Sigmoid colon (tissue), 7 donors: Measurements from ENCODE around the gene CNOT6. TPM values are rescaled to one million over a fixed set of nuclear protein-coding genes. Genes with fewer than 3 reads are reported as not detected.
A peak's percentile ranks its signal among the peaks of the same experiment; 100 is the strongest.

ENCODE experiments used
- DNase-seq: peaks from one replicate; pipeline ENCODE4 v3.0.0-alpha.2; 2019
- H3K27ac ChIP-seq, 4 donors: fragments of 200-600 bp; sonication (generic); one replicate each; pipeline ENCODE4 v1.5.1; 2016 to 2019; ENCODE audit warnings: mild to moderate bottlenecking in 1 of 4
- H3K27me3 ChIP-seq, 3 donors: fragments of 200-600 bp; sonication (generic); one replicate each; pipeline ENCODE4 v1.5.1; 2019; ENCODE audit warnings: mild to moderate bottlenecking in 1 of 3
- H3K36me3 ChIP-seq, 4 donors: fragments of 200-600 bp; sonication (generic); one replicate each; pipeline ENCODE4 v1.5.1; 2016 to 2019
- H3K4me1 ChIP-seq, 4 donors: fragments of 200-600 bp; sonication (generic); one replicate each; pipeline ENCODE4 v1.5.1; 2017 to 2019
- H3K4me3 ChIP-seq, 4 donors: fragments of 200-600 bp; sonication (generic); one replicate each; pipeline ENCODE4 v1.5.1; 2017 to 2019; ENCODE audit warnings: mild to moderate bottlenecking in 2 of 4, moderate library complexity in 1 of 4
- H3K9me3 ChIP-seq, 4 donors: fragments of 200-600 bp in 3 of 4; sonication (generic) in 3 of 4; one replicate each; pipeline versions ENCODE4 v1.5.1 to v1.6.1; 2013 to 2019
- EP300 ChIP-seq, 4 donors: sonication (generic); formaldehyde crosslinking; IDR thresholded peaks; one replicate each; pipeline ENCODE4 v1.6.1; 2017; ENCODE audit warnings: antibody characterized with exemption in 4 of 4
- POLR2A ChIP-seq, 2 donors: fragments of 450-650 bp; IDR thresholded peaks; one replicate each; pipeline ENCODE4 v1.6.1; 2016; ENCODE audit warnings: antibody characterized with exemption in 2 of 2, mild to moderate bottlenecking in 2 of 2, moderate library complexity in 2 of 2
- POLR2AphosphoS5 ChIP-seq, 4 donors: sonication (generic); formaldehyde crosslinking; IDR thresholded peaks; one replicate each; pipeline ENCODE4 v1.6.1; 2017; ENCODE audit warnings: antibody characterized with exemption in 4 of 4
- WGBS, 2 donors: extraction: QIAGEN DNeasy Blood & Tissue Kit; methylation state at CpG; one replicate each; pipeline ENCODE4 v1.1.7; 2013; 5-methylcytosine and 5-hydroxymethylcytosine counted together
- intact Hi-C: fragments of 100-400 bp; cut with DNase I; formaldehyde crosslinking; loops from one replicate; pipeline ENCODE4 v1.15.1; 2023
- polyA plus RNA-seq, 3 donors: library from polyadenylated mRNA; stranded (reverse); fragments of 200-250 nt; gene quantifications; one replicate each; pipeline ENCODE4 v1.2.3, GENCODE V29; 2013
- total RNA-seq, 4 donors: library from RNA; depleted of rRNA; stranded (reverse); fragments of >200 nt; gene quantifications; one replicate each; pipeline ENCODE4 v1.1.0, GENCODE V29; 2016
- TF ChIP-seq, protein P1 (sequence below), 4 experiments: fragments of 450-650 bp in 3 of 4; fragments of 200-600 bp in 1 of 4; IDR thresholded peaks; one replicate each; pipeline ENCODE4 v1.5.1; 2016 to 2019; ENCODE audit warnings: antibody characterized with exemption in 4 of 4, mild to moderate bottlenecking in 3 of 4, moderate library complexity in 2 of 4
- donor health status: healthy with polysubstance abuse.
- donor health status: Bipolar disorder and iron deficiency.
- donor health status: healthy.

CNOT6 gene
- total and polyA plus RNA-seq, 7 donors: 7.2 to 21.8 (median 16.0) TPM

DNA sequence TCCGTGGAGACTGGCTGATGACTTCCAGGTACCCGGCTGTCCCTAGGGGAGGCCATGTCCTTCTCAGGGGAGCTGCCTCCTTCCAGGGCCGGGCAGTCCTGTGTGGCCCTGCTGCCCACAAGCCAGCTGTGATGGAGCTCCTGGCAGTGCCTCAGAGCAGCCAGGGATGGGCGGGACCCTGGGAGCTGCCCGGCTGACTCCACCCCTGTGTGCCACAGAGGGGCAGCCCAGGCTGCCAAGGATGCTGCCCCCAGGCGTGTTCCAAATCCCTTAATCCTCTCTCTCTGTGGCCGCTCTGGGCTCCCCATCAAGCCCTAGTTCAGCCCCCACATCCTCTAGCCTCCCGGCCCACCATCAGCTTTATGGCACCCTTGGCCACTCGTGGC is 104.1 kb downstream of the CNOT6 start:
- no peak for TF ChIP-seq POLR2AphosphoS5 (IDR thresholded peaks at IDR 0.05)
- TF ChIP-seq POLR2A (IDR thresholded peaks at IDR 0.05): no peak
- TF ChIP-seq EP300 (IDR thresholded peaks at IDR 0.05): no peak
- Histone ChIP-seq H3K4me3 (no peak overlapping the region), H3K36me3 (no peaks in the 10 kb centered on the region), H3K4me1 (no peaks in the 10 kb centered on the region), H3K27me3 (peaks cover 0 to 6% (median 0%) of the 10 kb centered on the region in 3 donors), H3K27ac (no peak overlapping the region), H3K9me3 (no peaks in the 10 kb centered on the region)
- whole genome bisulfite sequencing, 2 donors: 72 to 86% methylated on average over 9 of the region's 9 CpGs
- intact Hi-C loops: no loop called here
- DNase-seq: no peak

DNA sequence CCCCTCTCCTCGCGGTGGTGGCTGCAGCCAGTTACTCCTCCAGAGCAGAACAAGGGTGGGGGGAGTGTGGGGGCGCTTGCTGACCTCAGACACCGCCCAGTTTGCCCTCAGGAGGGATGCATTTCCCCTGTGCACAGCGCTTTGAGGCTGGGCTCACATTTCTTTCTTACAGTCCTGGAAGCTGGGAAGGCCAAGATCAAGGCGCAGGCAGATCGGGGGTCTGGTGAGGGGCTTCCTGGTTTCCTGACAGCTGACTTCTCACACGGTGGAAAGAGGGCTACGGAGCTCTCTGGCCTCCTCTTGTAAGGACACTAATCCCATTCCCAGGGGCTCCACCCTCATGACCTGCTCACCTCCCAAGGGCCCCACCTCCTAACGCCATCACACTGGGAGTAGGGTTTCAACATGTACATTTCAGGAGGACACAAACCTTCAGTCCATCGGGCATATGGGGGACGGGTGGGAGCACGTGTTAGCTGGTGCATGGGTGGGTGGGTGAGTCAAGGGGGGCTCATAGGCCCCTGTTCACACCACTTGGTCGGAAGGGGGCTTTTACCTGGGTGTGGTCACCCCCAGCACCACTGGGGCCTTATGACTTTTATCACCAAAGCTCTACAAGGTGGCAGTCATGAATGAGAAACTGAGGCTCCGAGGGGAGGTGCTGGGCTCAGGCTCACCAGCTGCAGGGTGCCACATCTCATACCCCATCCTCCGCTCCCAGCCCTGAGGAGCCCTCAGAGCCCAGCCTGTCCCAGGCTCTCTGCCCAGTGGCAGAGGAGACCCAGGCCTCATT is 104.8 kb downstream of the CNOT6 start:
- H3K27me3 ChIP-seq: no peaks in the 10 kb centered on the region
- H3K9me3 ChIP-seq: no peaks in the 10 kb centered on the region
- no peak overlapping the region for H3K4me3 ChIP-seq
- H3K27ac ChIP-seq: no peak overlapping the region
- WGBS, 2 donors: 87 to 90% methylated on average over 16 of the region's 16 CpGs
- H3K36me3 ChIP-seq: no peaks in the 10 kb centered on the region
- DNase-seq: peak; percentile 52
- TF ChIP-seq, protein P1, sequence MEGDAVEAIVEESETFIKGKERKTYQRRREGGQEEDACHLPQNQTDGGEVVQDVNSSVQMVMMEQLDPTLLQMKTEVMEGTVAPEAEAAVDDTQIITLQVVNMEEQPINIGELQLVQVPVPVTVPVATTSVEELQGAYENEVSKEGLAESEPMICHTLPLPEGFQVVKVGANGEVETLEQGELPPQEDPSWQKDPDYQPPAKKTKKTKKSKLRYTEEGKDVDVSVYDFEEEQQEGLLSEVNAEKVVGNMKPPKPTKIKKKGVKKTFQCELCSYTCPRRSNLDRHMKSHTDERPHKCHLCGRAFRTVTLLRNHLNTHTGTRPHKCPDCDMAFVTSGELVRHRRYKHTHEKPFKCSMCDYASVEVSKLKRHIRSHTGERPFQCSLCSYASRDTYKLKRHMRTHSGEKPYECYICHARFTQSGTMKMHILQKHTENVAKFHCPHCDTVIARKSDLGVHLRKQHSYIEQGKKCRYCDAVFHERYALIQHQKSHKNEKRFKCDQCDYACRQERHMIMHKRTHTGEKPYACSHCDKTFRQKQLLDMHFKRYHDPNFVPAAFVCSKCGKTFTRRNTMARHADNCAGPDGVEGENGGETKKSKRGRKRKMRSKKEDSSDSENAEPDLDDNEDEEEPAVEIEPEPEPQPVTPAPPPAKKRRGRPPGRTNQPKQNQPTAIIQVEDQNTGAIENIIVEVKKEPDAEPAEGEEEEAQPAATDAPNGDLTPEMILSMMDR (IDR thresholded peaks at IDR 0.05): no peak
- TF ChIP-seq POLR2A (IDR thresholded peaks at IDR 0.05): no peak
- TF ChIP-seq EP300 (IDR thresholded peaks at IDR 0.05): no peak
- no peak for TF ChIP-seq POLR2AphosphoS5 (IDR thresholded peaks at IDR 0.05)
- intact Hi-C loops: no loop called here
- H3K4me1 ChIP-seq: no peaks in the 10 kb centered on the region

DNA sequence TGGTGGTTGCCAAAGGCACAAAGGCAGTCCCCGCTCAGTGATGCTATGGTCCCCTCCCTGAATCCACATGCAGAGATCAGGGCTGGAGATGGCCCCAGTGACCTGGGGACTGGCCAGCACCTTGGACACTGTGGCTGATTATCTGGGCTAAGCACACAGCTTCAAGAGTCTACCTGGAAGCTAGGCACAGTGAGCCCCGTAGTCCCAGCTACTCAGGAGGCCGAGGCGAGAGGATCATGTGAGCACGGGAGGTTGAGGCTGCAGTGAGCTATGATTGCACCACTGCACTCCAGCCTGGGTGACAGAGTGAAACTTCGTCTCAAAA is 105.4 kb downstream of the CNOT6 start:
- no peaks in the 10 kb centered on the region for H3K4me1 ChIP-seq
- no peaks in the 10 kb centered on the region for H3K27me3 ChIP-seq
- intact Hi-C loops: no loop called here

DNA sequence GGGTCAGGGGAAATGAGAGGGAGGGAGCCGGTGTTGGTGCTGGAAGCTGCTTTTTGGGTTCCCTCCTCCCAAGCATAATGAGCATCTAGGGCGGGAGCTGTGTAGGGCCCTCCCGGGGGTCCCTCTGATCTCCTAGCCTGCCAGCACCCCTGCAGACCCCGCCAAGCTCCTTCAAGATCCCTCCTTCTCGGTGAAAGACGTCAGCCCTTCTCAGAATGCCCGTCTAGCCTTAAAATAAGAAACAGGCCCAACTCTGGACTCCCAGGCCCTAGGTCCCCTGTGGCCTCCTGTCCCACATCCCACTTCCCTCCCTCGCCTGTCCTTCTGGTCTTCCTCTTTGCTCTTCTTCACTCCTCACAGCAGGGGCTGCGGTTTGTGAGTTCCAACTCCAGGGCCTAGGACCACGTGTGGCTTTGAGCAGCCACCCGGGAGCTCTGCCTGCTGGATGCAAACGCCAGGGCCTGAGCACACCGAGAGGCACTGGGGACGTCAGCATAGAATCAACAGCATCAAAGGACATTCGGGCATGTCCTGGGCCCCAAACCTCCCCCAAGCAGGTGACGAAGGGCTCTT is 105.9 kb downstream of the CNOT6 start:
- 74 to 82% methylated on average over 16 of the region's 16 CpGs for WGBS, 2 donors
- no peaks in the 10 kb centered on the region for H3K27me3 ChIP-seq
- DNase-seq: no peak
- no peak overlapping the region for H3K4me3 ChIP-seq
- TF ChIP-seq EP300 (IDR thresholded peaks at IDR 0.05) (no peak), POLR2AphosphoS5 (IDR thresholded peaks at IDR 0.05) (no peak), POLR2A (IDR thresholded peaks at IDR 0.05) (no peak)
- TF ChIP-seq, protein P1 (IDR thresholded peaks at IDR 0.05): no peak
- no peak overlapping the region for H3K27ac ChIP-seq
- H3K36me3 ChIP-seq: no peaks in the 10 kb centered on the region
- intact Hi-C loops: no loop called here
- H3K4me1 ChIP-seq: no peaks in the 10 kb centered on the region
- no peaks in the 10 kb centered on the region for H3K9me3 ChIP-seq

More for the DNA sequence above, 105.4 kb downstream of the CNOT6 start:
- no peak for TF ChIP-seq POLR2AphosphoS5 (IDR thresholded peaks at IDR 0.05)
- 92% methylated on average over 6 of the region's 6 CpGs for WGBS, 2 donors
- no peaks in the 10 kb centered on the region for H3K9me3 ChIP-seq
- H3K36me3 ChIP-seq: no peaks in the 10 kb centered on the region
- no peak for DNase-seq
- H3K27ac ChIP-seq: no peak overlapping the region
- H3K4me3 ChIP-seq: no peak overlapping the region

DNA sequence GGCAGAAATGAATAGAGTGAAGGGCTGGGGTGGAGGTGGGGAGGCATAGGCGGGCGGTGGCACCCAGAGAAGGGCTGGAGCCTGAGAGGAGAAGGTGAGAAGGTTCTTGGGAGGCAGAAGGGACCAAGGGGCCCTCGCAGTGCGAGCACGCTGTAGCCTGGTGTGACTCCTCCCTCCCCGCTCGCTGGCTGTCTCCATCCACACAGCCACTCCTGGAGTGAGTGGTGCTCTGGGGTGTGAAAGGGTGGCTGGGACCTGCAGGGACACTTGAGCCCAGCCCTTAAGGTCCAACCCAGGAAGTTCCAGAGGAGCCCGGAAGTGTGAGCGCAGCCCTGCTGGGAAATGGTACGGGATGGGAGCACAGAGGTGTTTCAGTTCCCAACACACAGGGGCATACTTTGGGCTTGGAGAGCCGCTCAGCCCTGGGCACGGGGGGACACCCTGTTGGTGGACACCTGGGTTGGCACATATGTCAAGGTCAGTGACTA is 106.4 kb downstream of the CNOT6 start:
- no peak overlapping the region for H3K4me3 ChIP-seq
- TF ChIP-seq, protein P1 (IDR thresholded peaks at IDR 0.05): no peak
- TF ChIP-seq EP300 (IDR thresholded peaks at IDR 0.05): no peak
- TF ChIP-seq POLR2A (IDR thresholded peaks at IDR 0.05): no peak
- no peak for TF ChIP-seq POLR2AphosphoS5 (IDR thresholded peaks at IDR 0.05)
- H3K4me1 ChIP-seq: no peaks in the 10 kb centered on the region
- H3K36me3 ChIP-seq: no peaks in the 10 kb centered on the region
- H3K27me3 ChIP-seq: no peaks in the 10 kb centered on the region
- peak; percentile 48 for DNase-seq
- H3K27ac ChIP-seq: no peak overlapping the region
- no peaks in the 10 kb centered on the region for H3K9me3 ChIP-seq
- intact Hi-C loops: no loop called here
- 88 to 94% methylated on average over 12 of the region's 12 CpGs for WGBS, 2 donors
